Panc1 (cell line): Measurements from ENCODE around the gene DEGS2.

Source experiments
- POLR2AphosphoS5 ChIP-seq: IDR thresholded peaks from 2 replicates; pipeline ENCODE4 v1.6.1; 2012; ENCODE audit warnings: mild to moderate bottlenecking, low read depth, low read length, moderate library complexity
- SIN3A ChIP-seq: IDR thresholded peaks from 2 replicates; pipeline ENCODE4 v1.6.1; 2012; ENCODE audit warnings: low read depth, mild to moderate bottlenecking, low read length, moderate library complexity, borderline replicate concordance; ENCODE audit not compliant: insufficient read depth
- TCF7L2 ChIP-seq: IDR thresholded peaks from 2 replicates; pipeline ENCODE4 v1.6.1; 2011; ENCODE audit warnings: mild to moderate bottlenecking, low read depth, low read length, inconsistent platforms
- TF ChIP-seq, protein P1 (sequence below): fragments of 450-650 bp; IDR thresholded peaks from 2 replicates; pipeline ENCODE4 v1.5.1; 2017; ENCODE audit warnings: mild to moderate bottlenecking

DNA sequence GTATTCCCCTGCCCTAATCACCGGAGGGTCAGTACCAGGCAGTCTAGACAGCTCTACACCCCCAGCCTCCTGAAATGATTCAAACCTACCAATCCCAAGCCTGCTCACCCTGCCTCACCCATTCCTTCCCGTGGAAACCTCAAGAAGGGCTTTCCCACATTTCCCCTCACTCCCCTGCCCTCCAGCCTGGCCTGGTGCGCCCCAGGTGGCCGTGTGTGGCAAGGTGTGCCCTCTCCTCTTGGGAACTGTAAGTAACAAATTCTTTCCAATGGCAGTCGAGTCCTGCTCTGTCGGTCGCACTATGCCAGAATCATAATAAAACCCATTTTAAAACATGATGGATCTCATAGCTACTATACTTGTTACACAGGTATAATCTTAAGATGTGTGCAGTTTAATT lies 13.9 kb upstream of the DEGS2 start:
- TF ChIP-seq POLR2AphosphoS5 (no peak), SIN3A (no peak), TCF7L2 (no peak)
- TF ChIP-seq, protein P1, sequence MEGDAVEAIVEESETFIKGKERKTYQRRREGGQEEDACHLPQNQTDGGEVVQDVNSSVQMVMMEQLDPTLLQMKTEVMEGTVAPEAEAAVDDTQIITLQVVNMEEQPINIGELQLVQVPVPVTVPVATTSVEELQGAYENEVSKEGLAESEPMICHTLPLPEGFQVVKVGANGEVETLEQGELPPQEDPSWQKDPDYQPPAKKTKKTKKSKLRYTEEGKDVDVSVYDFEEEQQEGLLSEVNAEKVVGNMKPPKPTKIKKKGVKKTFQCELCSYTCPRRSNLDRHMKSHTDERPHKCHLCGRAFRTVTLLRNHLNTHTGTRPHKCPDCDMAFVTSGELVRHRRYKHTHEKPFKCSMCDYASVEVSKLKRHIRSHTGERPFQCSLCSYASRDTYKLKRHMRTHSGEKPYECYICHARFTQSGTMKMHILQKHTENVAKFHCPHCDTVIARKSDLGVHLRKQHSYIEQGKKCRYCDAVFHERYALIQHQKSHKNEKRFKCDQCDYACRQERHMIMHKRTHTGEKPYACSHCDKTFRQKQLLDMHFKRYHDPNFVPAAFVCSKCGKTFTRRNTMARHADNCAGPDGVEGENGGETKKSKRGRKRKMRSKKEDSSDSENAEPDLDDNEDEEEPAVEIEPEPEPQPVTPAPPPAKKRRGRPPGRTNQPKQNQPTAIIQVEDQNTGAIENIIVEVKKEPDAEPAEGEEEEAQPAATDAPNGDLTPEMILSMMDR: no peak
